ENCODE data around the gene TCP11. TPM values are rescaled to one million over a fixed set of nuclear protein-coding genes. Genes with fewer than 3 reads are reported as not detected.

TCP11 gene
- total RNA-seq (0.44 TPM), polyA plus RNA-seq (ENCODE audit: insufficient read depth in 1 of 8, insufficient read length in 8 of 8, low replicate concordance in 1 of 8) (under 1 TPM; 0.12 to 0.53 (median 0.30) TPM)
- long read RNA-seq, donor 1: 0 reads
- long read RNA-seq, donor 2: 0 reads
- long read RNA-seq, donor 3: 0 reads
- long read RNA-seq, donor 4: 0 reads
- long read RNA-seq, donor 5: 0 reads
- long read RNA-seq, donor 6: 0 reads
- long read RNA-seq, donor 7: 0 reads
- long read RNA-seq, donor 8: 0 reads
- long read RNA-seq, donor 9: 0 reads
- long read RNA-seq, donor 10: 0 reads
- long read RNA-seq, donor 11: 0 reads

- Histone ChIP-seq H3K27me3 (ENCODE audit: control insufficient read depth, insufficient read depth, low read length) (peaks cover 12% of the 10 kb centered on the region), H3K27ac (ENCODE audit: low read length) (no peak within 1 kb of the TSS), H3K4me3 (ENCODE audit: low read length) (no peak within 1 kb of the TSS), H3K36me3 (ENCODE audit: control insufficient read depth, insufficient read depth, low read length) (no peaks in the 10 kb centered on the region), H3K9me3 (replicated peaks; ENCODE audit: control insufficient read depth, low read depth, low read length) (no peaks in the 10 kb centered on the region), H3K4me1 (ENCODE audit: control insufficient read depth, insufficient read depth, low read length) (peaks cover 5% of the 10 kb centered on the region)
- WGBS (ENCODE audit: insufficient coverage): 19% methylated on average over 67 of the region's 69 CpGs
- DNase-seq: peak; percentile 63
These were observed at the start of gene TCP11 for GRCh38 chr6:35141007-35141655. TCP11 (minus strand) TSS chr6:35141339; CDS start chr6:35140870, 469 bp downstream.

DNA sequence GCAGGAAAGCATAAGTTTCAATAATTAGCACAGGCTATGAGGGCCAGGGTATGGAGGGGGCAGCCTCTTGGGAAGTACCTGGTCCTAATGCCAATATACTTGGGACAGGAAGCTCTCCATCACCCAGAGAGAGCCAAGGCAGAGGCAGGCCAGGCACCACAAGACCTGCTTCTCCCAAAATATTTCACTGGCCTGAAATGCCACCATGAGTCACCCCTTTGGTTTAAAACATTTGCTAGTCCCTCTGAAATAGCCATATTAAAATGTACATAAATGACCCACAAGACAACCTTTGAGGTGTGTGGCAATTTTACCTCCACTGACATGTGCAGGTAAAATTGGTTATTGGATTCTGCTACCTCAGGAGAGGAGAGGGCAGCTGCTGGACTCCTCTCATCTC lies 49.2 kb upstream of the TCP11 start:
- Histone ChIP-seq H3K27ac (ENCODE audit: low read length) (no peak overlapping the region), H3K27me3 (ENCODE audit: control insufficient read depth, insufficient read depth, low read length) (no peaks in the 10 kb centered on the region)

GRCh38 chr6:35188886-35189285 lies 47.7 kb upstream of the TCP11 start:
- Histone ChIP-seq H3K27me3 (ENCODE audit: control insufficient read depth, insufficient read depth, low read length) (no peaks in the 10 kb centered on the region), H3K36me3 (ENCODE audit: control insufficient read depth, insufficient read depth, low read length) (no peaks in the 10 kb centered on the region), H3K27ac (ENCODE audit: low read length) (no peak overlapping the region), H3K4me3 (ENCODE audit: low read length) (no peak overlapping the region), H3K4me1 (ENCODE audit: control insufficient read depth, insufficient read depth, low read length) (peaks cover 2% of the 10 kb centered on the region), H3K9me3 (replicated peaks; ENCODE audit: control insufficient read depth, low read depth, low read length) (no peaks in the 10 kb centered on the region)
- WGBS (ENCODE audit: insufficient coverage): 100% methylated on average over 1 of the region's 3 CpGs
- DNase-seq: no peak

More for the DNA sequence above, 49.2 kb upstream of the TCP11 start:
- Histone ChIP-seq H3K9me3 (replicated peaks; ENCODE audit: control insufficient read depth, low read depth, low read length) (no peaks in the 10 kb centered on the region), H3K4me3 (ENCODE audit: low read length) (no peak overlapping the region), H3K4me1 (ENCODE audit: control insufficient read depth, insufficient read depth, low read length) (peaks cover under 1% of the 10 kb centered on the region), H3K36me3 (ENCODE audit: control insufficient read depth, insufficient read depth, low read length) (no peaks in the 10 kb centered on the region)
- no peak for DNase-seq

DNA sequence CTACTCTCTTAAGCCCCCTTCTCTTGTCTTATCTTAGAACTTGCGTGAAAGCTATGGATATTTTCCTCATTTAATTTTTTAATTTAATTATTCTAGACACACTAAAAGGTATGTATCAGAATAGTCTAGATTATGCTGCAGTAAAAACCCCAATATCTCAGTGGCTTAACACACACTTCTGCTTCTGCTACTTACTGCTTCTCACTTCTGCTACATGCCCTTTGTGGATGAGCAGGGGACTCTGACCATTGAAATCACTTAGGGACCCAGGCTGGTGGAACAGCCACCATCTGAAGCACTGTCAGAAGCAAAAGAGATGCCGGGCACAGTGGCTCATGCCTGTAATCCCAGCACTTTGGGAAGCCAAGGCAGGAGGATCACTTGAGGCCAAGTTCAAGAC lies 45.4 kb upstream of the TCP11 start:
- peaks cover 7% of the 10 kb centered on the region for H3K27me3 ChIP-seq (ENCODE audit: control insufficient read depth, insufficient read depth, low read length)
- WGBS (ENCODE audit: insufficient coverage): 100% methylated on average over 1 of the region's 2 CpGs
- H3K27ac ChIP-seq (ENCODE audit: low read length): no peak overlapping the region
- H3K9me3 ChIP-seq (replicated peaks; ENCODE audit: control insufficient read depth, low read depth, low read length): no peaks in the 10 kb centered on the region
- DNase-seq: no peak
- H3K36me3 ChIP-seq (ENCODE audit: control insufficient read depth, insufficient read depth, low read length): no peaks in the 10 kb centered on the region
- peaks cover 9% of the 10 kb centered on the region for H3K4me1 ChIP-seq (ENCODE audit: control insufficient read depth, insufficient read depth, low read length)
- no peak overlapping the region for H3K4me3 ChIP-seq (ENCODE audit: low read length)

DNA sequence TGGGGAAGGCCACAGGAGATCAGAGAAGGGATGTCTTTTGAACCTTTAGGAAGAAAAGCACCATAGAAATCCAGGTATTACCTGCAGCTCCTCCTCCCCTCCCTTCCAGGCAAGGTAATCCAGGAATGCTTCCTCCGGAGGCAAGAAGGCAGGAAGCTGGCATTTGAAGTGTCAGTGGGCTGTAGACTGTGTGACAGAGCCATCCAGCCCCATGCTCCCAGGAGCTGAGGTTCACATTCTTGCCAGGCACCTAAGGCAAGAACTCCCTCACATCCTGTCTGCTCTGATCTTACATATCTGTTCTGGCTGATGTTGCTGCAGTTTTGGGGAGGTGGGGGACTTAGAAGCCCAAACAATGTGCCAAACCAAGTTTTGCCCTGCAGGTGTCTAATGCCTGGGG lies 44.8 kb upstream of the TCP11 start:
- H3K4me3 ChIP-seq (ENCODE audit: low read length): no peak overlapping the region
- no peaks in the 10 kb centered on the region for H3K36me3 ChIP-seq (ENCODE audit: control insufficient read depth, insufficient read depth, low read length)
- DNase-seq: no peak
- H3K9me3 ChIP-seq (replicated peaks; ENCODE audit: control insufficient read depth, low read depth, low read length): no peaks in the 10 kb centered on the region
- peaks cover 15% of the 10 kb centered on the region for H3K4me1 ChIP-seq (ENCODE audit: control insufficient read depth, insufficient read depth, low read length)
- peaks cover 10% of the 10 kb centered on the region for H3K27me3 ChIP-seq (ENCODE audit: control insufficient read depth, insufficient read depth, low read length)
- no peak overlapping the region for H3K27ac ChIP-seq (ENCODE audit: low read length)
- no CpG with 5 or more reads among the region's 1 CpG for WGBS (ENCODE audit: insufficient coverage)

DNA sequence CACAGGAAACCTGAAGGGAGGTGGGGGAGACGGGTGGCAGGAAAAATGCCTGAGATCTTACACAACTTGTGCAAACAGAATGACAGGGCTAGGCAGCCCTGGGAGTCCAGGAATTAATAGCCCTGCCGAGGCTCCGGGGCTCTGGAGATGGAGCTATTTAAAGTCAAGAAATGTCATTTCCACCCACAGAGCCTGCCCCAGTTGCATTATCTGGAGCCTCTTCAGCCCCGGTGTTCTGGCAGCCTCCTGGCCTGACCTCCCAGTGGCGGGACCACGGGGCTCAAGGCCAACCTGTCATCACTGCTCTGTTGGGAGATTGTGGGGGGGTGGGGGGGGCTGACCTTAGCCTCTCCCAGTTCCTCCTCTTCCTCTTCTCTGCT lies 44.2 kb upstream of the TCP11 start:
- H3K36me3 ChIP-seq (ENCODE audit: control insufficient read depth, insufficient read depth, low read length): no peaks in the 10 kb centered on the region
- peaks cover 16% of the 10 kb centered on the region for H3K4me1 ChIP-seq (ENCODE audit: control insufficient read depth, insufficient read depth, low read length)
- H3K9me3 ChIP-seq (replicated peaks; ENCODE audit: control insufficient read depth, low read depth, low read length): no peaks in the 10 kb centered on the region
- peaks cover 10% of the 10 kb centered on the region for H3K27me3 ChIP-seq (ENCODE audit: control insufficient read depth, insufficient read depth, low read length)
- no peak overlapping the region for H3K4me3 ChIP-seq (ENCODE audit: low read length)
- no peak for DNase-seq
- WGBS (ENCODE audit: insufficient coverage): 21% methylated on average over 3 of the region's 6 CpGs
- H3K27ac ChIP-seq (ENCODE audit: low read length): no peak overlapping the region

- Histone ChIP-seq H3K27ac (ENCODE audit: low read length) (no peak overlapping the region), H3K4me1 (ENCODE audit: control insufficient read depth, insufficient read depth, low read length) (peaks cover 19% of the 10 kb centered on the region), H3K36me3 (ENCODE audit: control insufficient read depth, insufficient read depth, low read length) (no peaks in the 10 kb centered on the region), H3K4me3 (ENCODE audit: low read length) (no peak overlapping the region), H3K27me3 (ENCODE audit: control insufficient read depth, insufficient read depth, low read length) (peaks cover 10% of the 10 kb centered on the region), H3K9me3 (replicated peaks; ENCODE audit: control insufficient read depth, low read depth, low read length) (no peaks in the 10 kb centered on the region)
- WGBS (ENCODE audit: insufficient coverage): 49% methylated on average over 3 of the region's 9 CpGs
- DNase-seq: no peak
These were observed 43.6 kb upstream of the TCP11 start for GRCh38 chr6:35184580-35185301.

DNA sequence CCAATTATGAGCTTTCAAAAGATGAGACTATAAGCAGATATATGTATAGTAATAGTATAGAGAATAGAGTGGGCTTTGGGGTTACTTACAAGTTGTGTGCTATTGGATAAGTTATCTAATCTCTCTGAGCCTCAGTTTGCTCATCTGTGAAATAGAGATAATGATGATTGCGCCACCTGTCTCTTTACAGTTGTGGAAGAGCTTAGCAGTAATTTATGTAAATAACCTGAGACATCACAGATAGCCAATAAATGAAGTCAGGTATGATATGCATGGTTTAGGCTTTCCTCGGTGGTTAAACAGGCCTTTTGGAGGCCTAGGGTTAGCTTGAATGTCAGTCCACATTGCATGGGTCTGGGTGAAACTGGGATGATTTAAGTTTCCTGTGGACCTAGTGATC lies 42.8 kb upstream of the TCP11 start:
- Histone ChIP-seq H3K27me3 (ENCODE audit: control insufficient read depth, insufficient read depth, low read length) (peaks cover 13% of the 10 kb centered on the region), H3K9me3 (replicated peaks; ENCODE audit: control insufficient read depth, low read depth, low read length) (no peaks in the 10 kb centered on the region), H3K4me1 (ENCODE audit: control insufficient read depth, insufficient read depth, low read length) (peaks cover 26% of the 10 kb centered on the region), H3K4me3 (ENCODE audit: low read length) (no peak overlapping the region), H3K27ac (ENCODE audit: low read length) (no peak overlapping the region), H3K36me3 (ENCODE audit: control insufficient read depth, insufficient read depth, low read length) (no peaks in the 10 kb centered on the region)
- no peak for DNase-seq
- WGBS (ENCODE audit: insufficient coverage): 100% methylated on average over 2 of the region's 2 CpGs

DNA sequence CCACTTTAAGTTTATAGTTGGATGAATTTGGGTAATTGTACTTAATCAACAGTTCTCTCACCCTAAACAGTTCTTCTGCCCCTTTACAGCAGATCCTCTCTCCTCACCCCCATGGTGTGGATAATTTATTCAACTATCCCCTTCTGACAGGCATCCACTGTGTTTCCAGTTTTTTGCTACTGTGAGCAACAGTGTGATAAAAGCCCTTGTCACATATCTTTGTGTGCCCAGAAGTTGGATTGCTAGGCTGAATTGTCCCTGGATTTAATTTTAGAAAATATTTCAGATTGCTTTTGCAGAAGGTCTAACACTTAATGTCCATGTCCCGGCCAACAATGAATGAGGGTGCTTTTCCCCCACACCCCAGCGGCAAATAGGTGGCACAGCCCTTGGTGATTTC lies 42.1 kb upstream of the TCP11 start:
- H3K36me3 ChIP-seq (ENCODE audit: control insufficient read depth, insufficient read depth, low read length): no peaks in the 10 kb centered on the region
- H3K27ac ChIP-seq (ENCODE audit: low read length): no peak overlapping the region
- H3K4me1 ChIP-seq (ENCODE audit: control insufficient read depth, insufficient read depth, low read length): peaks cover 27% of the 10 kb centered on the region
- H3K4me3 ChIP-seq (ENCODE audit: low read length): no peak overlapping the region
- peaks cover 13% of the 10 kb centered on the region for H3K27me3 ChIP-seq (ENCODE audit: control insufficient read depth, insufficient read depth, low read length)
- DNase-seq: no peak
- H3K9me3 ChIP-seq (replicated peaks; ENCODE audit: control insufficient read depth, low read depth, low read length): no peaks in the 10 kb centered on the region
- no CpG with 5 or more reads among the region's 2 CpGs for WGBS (ENCODE audit: insufficient coverage)

GRCh38 chr6:35181933-35182612 lies 40.9 kb upstream of the TCP11 start:
- no peaks in the 10 kb centered on the region for H3K9me3 ChIP-seq (replicated peaks; ENCODE audit: control insufficient read depth, low read depth, low read length)
- H3K27me3 ChIP-seq (ENCODE audit: control insufficient read depth, insufficient read depth, low read length): peaks cover 13% of the 10 kb centered on the region
- WGBS (ENCODE audit: insufficient coverage): 8% methylated on average over 46 of the region's 55 CpGs
- H3K27ac ChIP-seq (ENCODE audit: low read length): peak overlapping the region; percentile 1
- no peaks in the 10 kb centered on the region for H3K36me3 ChIP-seq (ENCODE audit: control insufficient read depth, insufficient read depth, low read length)
- H3K4me1 ChIP-seq (ENCODE audit: control insufficient read depth, insufficient read depth, low read length): peaks cover 27% of the 10 kb centered on the region
- DNase-seq: peak; percentile 72
- no peak overlapping the region for H3K4me3 ChIP-seq (ENCODE audit: low read length)
